Measurements from ENCODE around the gene FAM83C. TPM values are rescaled to one million over a fixed set of nuclear protein-coding genes. Genes with fewer than 3 reads are reported as not detected.

Gene FAM83C
- total and polyA plus RNA-seq, 10 of the 15 experiments (the other 5 are each of a cell fraction or from before 2014, with no cell fraction given) = not detected

- TF ChIP-seq E4F1 (IDR thresholded peaks at IDR 0.05; ENCODE audit: borderline replicate concordance, partially characterized antibody) = peak; percentile 24
- no peak for TF ChIP-seq CUX1 (IDR thresholded peaks at IDR 0.05; ENCODE audit: insufficient replicate concordance, low read depth, low read length)
- TF ChIP-seq POLR2AphosphoS5 (IDR thresholded peaks at IDR 0.05; ENCODE audit: low read length) = peak; percentile 82
- no peak for TF ChIP-seq IRF5 (IDR thresholded peaks at IDR 0.05; ENCODE audit: borderline replicate concordance)
- peak; percentile 15 for TF ChIP-seq MEF2B (IDR thresholded peaks at IDR 0.05; ENCODE audit: partially characterized antibody, poor library complexity, severe bottlenecking)
- TF ChIP-seq MXI1 (IDR thresholded peaks at IDR 0.05; ENCODE audit: low read depth, low read length) = peak; percentile 30; the same call in 1 of the 2 replicates
- TF ChIP-seq IKZF2 (IDR thresholded peaks at IDR 0.05) = no peak
- TF ChIP-seq POU2F2 (IDR thresholded peaks at IDR 0.05; ENCODE audit: borderline replicate concordance, low read depth, low read length) = peak; percentile 6; the same call in 2 of the 3 replicates
- no peak for TF ChIP-seq CBFB (IDR thresholded peaks at IDR 0.05; ENCODE audit: low read depth)
- TF ChIP-seq LARP7 (IDR thresholded peaks at IDR 0.05) = no peak
- no peak for TF ChIP-seq HDAC6 (IDR thresholded peaks at IDR 0.05; ENCODE audit: unreplicated experiment)
- TF ChIP-seq, protein P1, sequence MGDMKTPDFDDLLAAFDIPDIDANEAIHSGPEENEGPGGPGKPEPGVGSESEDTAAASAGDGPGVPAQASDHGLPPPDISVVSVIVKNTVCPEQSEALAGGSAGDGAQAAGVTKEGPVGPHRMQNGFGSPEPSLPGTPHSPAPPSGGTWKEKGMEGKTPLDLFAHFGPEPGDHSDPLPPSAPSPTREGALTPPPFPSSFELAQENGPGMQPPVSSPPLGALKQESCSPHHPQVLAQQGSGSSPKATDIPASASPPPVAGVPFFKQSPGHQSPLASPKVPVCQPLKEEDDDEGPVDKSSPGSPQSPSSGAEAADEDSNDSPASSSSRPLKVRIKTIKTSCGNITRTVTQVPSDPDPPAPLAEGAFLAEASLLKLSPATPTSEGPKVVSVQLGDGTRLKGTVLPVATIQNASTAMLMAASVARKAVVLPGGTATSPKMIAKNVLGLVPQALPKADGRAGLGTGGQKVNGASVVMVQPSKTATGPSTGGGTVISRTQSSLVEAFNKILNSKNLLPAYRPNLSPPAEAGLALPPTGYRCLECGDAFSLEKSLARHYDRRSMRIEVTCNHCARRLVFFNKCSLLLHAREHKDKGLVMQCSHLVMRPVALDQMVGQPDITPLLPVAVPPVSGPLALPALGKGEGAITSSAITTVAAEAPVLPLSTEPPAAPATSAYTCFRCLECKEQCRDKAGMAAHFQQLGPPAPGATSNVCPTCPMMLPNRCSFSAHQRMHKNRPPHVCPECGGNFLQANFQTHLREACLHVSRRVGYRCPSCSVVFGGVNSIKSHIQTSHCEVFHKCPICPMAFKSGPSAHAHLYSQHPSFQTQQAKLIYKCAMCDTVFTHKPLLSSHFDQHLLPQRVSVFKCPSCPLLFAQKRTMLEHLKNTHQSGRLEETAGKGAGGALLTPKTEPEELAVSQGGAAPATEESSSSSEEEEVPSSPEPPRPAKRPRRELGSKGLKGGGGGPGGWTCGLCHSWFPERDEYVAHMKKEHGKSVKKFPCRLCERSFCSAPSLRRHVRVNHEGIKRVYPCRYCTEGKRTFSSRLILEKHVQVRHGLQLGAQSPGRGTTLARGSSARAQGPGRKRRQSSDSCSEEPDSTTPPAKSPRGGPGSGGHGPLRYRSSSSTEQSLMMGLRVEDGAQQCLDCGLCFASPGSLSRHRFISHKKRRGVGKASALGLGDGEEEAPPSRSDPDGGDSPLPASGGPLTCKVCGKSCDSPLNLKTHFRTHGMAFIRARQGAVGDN (IDR thresholded peaks at IDR 0.05) = peak; percentile 70; the same call in 1 of the 2 replicates
- no peak for TF ChIP-seq MEF2A (IDR thresholded peaks at IDR 0.05; ENCODE audit: insufficient read depth, low read depth, low read length)
- 0 out of 2 replicates have a peak, but pooled peaks have one; percentile 22 for TF ChIP-seq CHD2 (IDR thresholded peaks at IDR 0.05; ENCODE audit: borderline replicate concordance, low read depth, low read length)
- TF ChIP-seq TCF3 (IDR thresholded peaks at IDR 0.05; ENCODE audit: borderline replicate concordance, insufficient read depth, low read depth, low read length) = 0 out of 2 replicates have a peak, but pooled peaks have one; percentile 31
Measured at GRCh38 chr20:35277531-35278395, 14.5 kb downstream of the FAM83C start, which contains the start of gene MMP24OS (continued).
